Fibroblast of lung (primary cell): ENCODE results near the gene AFP. TPM values are rescaled to one million over a fixed set of nuclear protein-coding genes. Genes with fewer than 3 reads are reported as not detected.
A peak's percentile ranks its signal among the peaks of the same experiment; 100 is the strongest.

Experiments used
- DNase-seq, 2 donors: peaks; one replicate each; pipeline versions ENCODE4 v3.0.0 to v3.0.0-alpha.2; 2010; ENCODE audit warnings: low read depth in 2 of 2
- H2AFZ ChIP-seq: 2 replicates; pipeline ENCODE4 v1.5.1; 2012; ENCODE audit warnings: low read length, control low read depth, inconsistent platforms
- H3K27ac ChIP-seq: 2 replicates; pipeline ENCODE4 v1.5.1; 2011; ENCODE audit warnings: low read length, control low read depth; ENCODE audit not compliant: insufficient read depth
- H3K27me3 ChIP-seq: 2 replicates; pipeline ENCODE4 v1.5.1; 2011; ENCODE audit warnings: mild to moderate bottlenecking, low read length; ENCODE audit not compliant: control insufficient read depth, insufficient read depth
- H3K36me3 ChIP-seq: 2 replicates; pipeline ENCODE4 v1.5.1; 2011; ENCODE audit warnings: low read length; ENCODE audit not compliant: control insufficient read depth, insufficient read depth
- H3K4me1 ChIP-seq: 2 replicates; pipeline ENCODE4 v1.5.1; 2011; ENCODE audit warnings: low read length; ENCODE audit not compliant: control insufficient read depth, insufficient read depth; ENCODE audit errors: extremely low read depth
- H3K4me2 ChIP-seq: 2 replicates; pipeline ENCODE4 v1.5.1; 2011; ENCODE audit warnings: low read length, control low read depth; ENCODE audit not compliant: insufficient read depth; ENCODE audit errors: extremely low read depth
- H3K4me3 ChIP-seq, 4 experiments: fragments of 200-600 bp in 1 of 4; sonication (generic) in 1 of 4; replicated peaks in 1 of 4; 2 replicates each; pipeline ENCODE4 v1.5.1; 2011 to 2016; ENCODE audit warnings: low read length in 4 of 4, low read depth in 3 of 4, mild to moderate bottlenecking in 3 of 4, control low read depth in 2 of 4, inconsistent platforms in 1 of 4, mixed read lengths in 1 of 4; ENCODE audit not compliant: insufficient read depth in 1 of 4; ENCODE audit errors: control extremely low read depth in 1 of 4
- H3K79me2 ChIP-seq: 2 replicates; pipeline ENCODE4 v1.5.1; 2012; ENCODE audit warnings: mild to moderate bottlenecking, low read length, inconsistent platforms; ENCODE audit not compliant: control insufficient read depth, insufficient read depth
- H3K9ac ChIP-seq: 2 replicates; pipeline ENCODE4 v1.5.1; 2011; ENCODE audit warnings: mild to moderate bottlenecking, low read length, control low read depth; ENCODE audit not compliant: insufficient read depth
- H3K9me3 ChIP-seq: 2 replicates; pipeline ENCODE4 v1.5.1; 2012; ENCODE audit warnings: low read depth, low read length; ENCODE audit not compliant: control insufficient read depth, insufficient read depth
- H4K20me1 ChIP-seq: 2 replicates; pipeline ENCODE4 v1.5.1; 2011; ENCODE audit warnings: low read length; ENCODE audit not compliant: control insufficient read depth, insufficient read depth; ENCODE audit errors: extremely low read depth
- CTCF ChIP-seq, 2 donors: IDR thresholded peaks in 1 of 2; conservative IDR thresholded peaks in 1 of 2; 1 replicate in 1 of 2; 2 replicates in 1 of 2; pipeline ENCODE4 v1.5.1; 2011 to 2012; ENCODE audit warnings: low read length in 2 of 2, control low read depth in 1 of 2, inconsistent platforms in 1 of 2, low read depth in 1 of 2, mild to moderate bottlenecking in 1 of 2
- EZH2 ChIP-seq: IDR thresholded peaks from 2 replicates; pipeline ENCODE4 v1.5.1; 2012; ENCODE audit warnings: low read length, control low read depth, mild to moderate bottlenecking; ENCODE audit errors: missing control alignments
- polyA plus RNA-seq, 2 donors: library from polyadenylated mRNA; depleted of rRNA in 1 of 2; stranded (reverse) in 1 of 2; unstranded in 1 of 2; fragments of >200 nt; gene quantifications; 2 replicates each; pipeline ENCODE4 v1.2.1, GENCODE V29; 2011 to 2012; ENCODE audit warnings: missing spikeins in 1 of 2
- total RNA-seq: library from RNA; depleted of rRNA; stranded (reverse); fragments of >200 nt; gene quantifications from 2 replicates; pipeline ENCODE4 v1.2.1, GENCODE V29; 2014

The AFP gene
- total and polyA plus RNA-seq, 2 donors (not counting 1 experiment from before 2014, with no cell fraction given) = 0.35 to 0.83 TPM

- Histone ChIP-seq H3K79me2 (no peaks in the 10 kb centered on the region), H3K4me2 (no peak overlapping the region), H4K20me1 (no peaks in the 10 kb centered on the region), H3K4me1 (no peaks in the 10 kb centered on the region), H2AFZ (no peak overlapping the region), H3K9me3 (no peaks in the 10 kb centered on the region), H3K9ac (no peak overlapping the region), H3K36me3 (no peaks in the 10 kb centered on the region), H3K27me3 (no peaks in the 10 kb centered on the region), H3K4me3 (no peak overlapping the region), H3K27ac (no peak overlapping the region)
- no peak for DNase-seq
- no peak for TF ChIP-seq EZH2
- TF ChIP-seq CTCF (conservative IDR thresholded peaks at IDR 0.05 in 1 of 2, IDR thresholded peaks at IDR 0.05 in 1 of 2; ENCODE audit: low read depth in 1 of 2, low read length in 2 of 2) = no peak
Observed at GRCh38 chr4:73404457-73404856, 31.6 kb upstream of the AFP start.

- Histone ChIP-seq H3K4me1 (no peaks in the 10 kb centered on the region), H3K79me2 (no peaks in the 10 kb centered on the region), H3K36me3 (no peaks in the 10 kb centered on the region), H3K27ac (no peak overlapping the region), H3K9ac (no peak overlapping the region), H3K27me3 (no peaks in the 10 kb centered on the region), H3K4me2 (no peak overlapping the region), H3K9me3 (no peaks in the 10 kb centered on the region), H4K20me1 (no peaks in the 10 kb centered on the region), H3K4me3 (no peak overlapping the region), H2AFZ (no peak overlapping the region)
- TF ChIP-seq EZH2 (no peak), CTCF (conservative IDR thresholded peaks at IDR 0.05 in 1 of 2, IDR thresholded peaks at IDR 0.05 in 1 of 2; ENCODE audit: low read depth in 1 of 2, low read length in 2 of 2) (no peak)
- DNase-seq = no peak
Observed at GRCh38 chr4:73405138-73405537, 30.9 kb upstream of the AFP start.

GRCh38 chr4:73406548-73406875 lies 29.5 kb upstream of the AFP start:
- no peaks in the 10 kb centered on the region for H3K4me1 ChIP-seq
- no peak for TF ChIP-seq CTCF (conservative IDR thresholded peaks at IDR 0.05 in 1 of 2, IDR thresholded peaks at IDR 0.05 in 1 of 2; ENCODE audit: low read depth in 1 of 2, low read length in 2 of 2)
- H3K27me3 ChIP-seq = no peaks in the 10 kb centered on the region
- H3K9ac ChIP-seq = no peak overlapping the region
- no peak overlapping the region for H3K27ac ChIP-seq
- H3K9me3 ChIP-seq = no peaks in the 10 kb centered on the region
- H3K79me2 ChIP-seq = no peaks in the 10 kb centered on the region
- no peak overlapping the region for H3K4me3 ChIP-seq
- no peak overlapping the region for H3K4me2 ChIP-seq
- no peaks in the 10 kb centered on the region for H4K20me1 ChIP-seq
- no peak overlapping the region for H2AFZ ChIP-seq
- peak in 1 of 2 donors; percentile 9 for DNase-seq
- no peaks in the 10 kb centered on the region for H3K36me3 ChIP-seq
